WI38 (cell line): ENCODE measurements around the gene PFDN5.

Experiments used
- H3K4me3 ChIP-seq: 2 replicates; pipeline ENCODE4 v1.5.1; 2011; ENCODE audit warnings: low read depth, mild to moderate bottlenecking, control low read depth, low read length
- CTCF ChIP-seq: IDR thresholded peaks from 2 replicates; pipeline ENCODE4 v1.5.1; 2012; ENCODE audit warnings: low read depth, mild to moderate bottlenecking, control low read depth, low read length

Gene PFDN5

DNA sequence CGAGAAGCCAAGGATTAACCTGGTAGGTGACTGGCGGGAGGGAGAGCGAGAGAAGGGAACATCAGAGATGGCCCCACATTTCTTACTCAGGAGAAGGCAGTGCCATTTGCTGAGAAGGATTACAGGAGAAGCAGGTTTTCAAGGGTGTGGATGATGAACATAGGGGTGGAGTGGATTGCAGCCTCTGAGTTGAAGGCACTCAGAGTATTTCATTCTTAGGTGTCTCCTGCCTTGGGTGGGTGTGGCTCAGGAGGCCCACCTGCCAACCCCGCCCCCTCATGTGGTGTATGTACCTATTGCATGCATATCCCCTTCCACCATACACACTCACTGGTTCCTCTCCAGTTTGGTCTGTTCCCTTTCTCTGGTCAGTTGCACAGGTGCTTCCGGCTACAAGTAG lies 20.9 kb upstream of the PFDN5 start:
- no peak overlapping the region for H3K4me3 ChIP-seq
- TF ChIP-seq CTCF = no peak

DNA sequence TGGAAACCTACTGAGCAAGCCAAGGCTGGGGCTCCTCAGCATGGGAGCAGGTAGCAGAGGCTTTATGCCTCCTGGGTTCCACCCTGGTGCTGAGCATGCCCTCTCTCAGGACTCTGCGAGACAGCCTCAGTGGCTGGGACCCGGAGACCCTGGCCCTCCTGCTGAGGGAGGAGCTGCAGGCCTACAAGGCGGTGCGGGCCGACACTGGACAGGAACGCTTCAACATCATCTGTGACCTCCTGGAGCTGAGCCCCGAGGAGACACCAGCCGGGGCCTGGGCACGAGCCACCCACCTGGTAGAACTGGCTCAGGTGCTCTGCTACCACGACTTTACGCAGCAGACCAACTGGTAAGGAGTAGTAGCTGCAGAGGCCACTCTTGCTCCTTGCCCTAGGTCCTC lies 18.8 kb upstream of the PFDN5 start:
- TF ChIP-seq CTCF = no peak
- no peak overlapping the region for H3K4me3 ChIP-seq

GRCh38 chr12:53277981-53278380 lies 17.4 kb upstream of the PFDN5 start:
- H3K4me3 ChIP-seq = no peak overlapping the region
- TF ChIP-seq CTCF = no peak

GRCh38 chr12:53279283-53279869 lies 16.0 kb upstream of the PFDN5 start:
- no peak for TF ChIP-seq CTCF
- H3K4me3 ChIP-seq = no peak overlapping the region

DNA sequence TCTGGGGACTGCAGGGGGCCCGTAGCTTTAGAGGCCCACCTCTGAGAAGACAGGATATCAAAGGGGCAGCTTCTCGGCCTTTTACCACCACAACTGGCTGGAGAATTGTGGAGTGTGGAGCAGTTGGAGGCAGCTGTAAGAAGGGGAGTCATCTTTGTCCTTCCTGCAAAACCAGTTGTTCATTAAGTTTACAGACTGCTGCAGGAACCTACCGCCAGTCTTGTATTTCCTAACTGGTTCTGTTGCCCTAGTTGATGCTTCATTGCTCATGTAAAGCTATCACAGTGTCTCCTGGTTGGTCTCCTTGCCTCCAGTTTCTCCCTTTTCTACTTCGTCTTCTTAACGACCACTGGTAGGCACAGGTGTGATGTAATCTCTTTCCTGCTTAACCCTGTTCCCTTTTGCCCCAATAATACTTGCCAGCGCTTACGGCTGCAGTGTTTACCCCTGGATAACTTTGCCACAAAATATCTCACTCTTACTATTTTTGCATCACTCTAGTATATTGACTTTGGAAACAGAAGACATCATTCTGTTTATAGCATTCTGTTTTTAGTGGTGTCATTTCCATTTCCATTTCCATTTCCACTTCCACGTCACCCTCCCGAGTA lies 15.3 kb upstream of the PFDN5 start:
- TF ChIP-seq CTCF = no peak
- no peak overlapping the region for H3K4me3 ChIP-seq

DNA sequence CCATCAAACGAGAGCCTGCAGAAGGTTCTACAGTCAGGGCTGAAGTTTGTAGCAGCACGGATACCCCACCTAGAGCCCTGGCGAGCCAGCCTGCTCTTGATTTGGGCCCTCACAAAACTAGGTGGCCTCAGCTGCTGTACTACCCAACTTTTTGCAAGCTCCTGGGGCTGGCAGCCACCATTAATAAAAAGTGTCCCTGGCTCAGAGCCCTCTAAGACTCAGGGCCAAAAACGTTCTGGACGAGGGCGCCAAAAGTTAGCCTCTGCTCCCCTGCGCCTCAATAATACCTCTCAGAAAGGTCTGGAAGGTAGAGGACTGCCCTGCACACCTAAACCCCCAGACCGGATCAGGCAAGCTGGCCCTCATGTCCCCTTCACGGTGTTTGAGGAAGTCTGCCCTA lies 8.9 kb upstream of the PFDN5 start:
- TF ChIP-seq CTCF = no peak
- H3K4me3 ChIP-seq = no peak overlapping the region

DNA sequence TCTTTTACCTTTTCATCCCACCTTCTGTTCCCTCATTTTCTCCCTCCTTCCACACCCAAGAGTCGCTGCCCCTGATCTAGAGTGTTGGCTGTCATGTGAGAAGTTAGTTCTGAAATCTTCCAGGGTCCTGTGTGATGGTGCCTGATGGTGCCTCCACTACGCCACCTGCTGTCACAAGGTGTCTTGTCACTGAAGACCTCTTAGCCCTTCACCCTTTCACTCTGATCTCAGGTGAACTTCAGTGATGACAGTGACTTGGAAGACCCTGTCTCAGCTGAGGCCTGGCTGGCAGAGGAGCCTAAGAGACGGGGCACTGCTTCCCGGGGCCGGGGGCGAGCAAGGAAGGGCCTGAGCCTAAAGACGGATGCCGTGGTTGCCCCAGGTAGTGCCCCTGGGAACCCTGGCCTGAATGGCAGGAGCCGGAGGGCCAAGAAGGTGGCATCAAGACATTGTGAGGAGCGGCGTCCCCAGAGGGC lies 7.6 kb upstream of the PFDN5 start:
- TF ChIP-seq CTCF = peak; percentile 48
- no peak overlapping the region for H3K4me3 ChIP-seq
